CD1c-positive myeloid dendritic cell (primary cell): ENCODE measurements around the gene PCDH1.
A peak's percentile ranks its signal among the peaks of the same experiment; 100 is the strongest.
"Not testable (repeated sequence)": the region's sequence is repeated elsewhere in the genome, so short reads cannot be mapped to it uniquely, and the experiment has no call there.

ENCODE experiments used
- DNase-seq: peaks from one replicate; pipeline ENCODE4 v3.0.0-alpha.2; 2016; ENCODE audit errors: extremely low spot score

PCDH1 gene

DNA sequence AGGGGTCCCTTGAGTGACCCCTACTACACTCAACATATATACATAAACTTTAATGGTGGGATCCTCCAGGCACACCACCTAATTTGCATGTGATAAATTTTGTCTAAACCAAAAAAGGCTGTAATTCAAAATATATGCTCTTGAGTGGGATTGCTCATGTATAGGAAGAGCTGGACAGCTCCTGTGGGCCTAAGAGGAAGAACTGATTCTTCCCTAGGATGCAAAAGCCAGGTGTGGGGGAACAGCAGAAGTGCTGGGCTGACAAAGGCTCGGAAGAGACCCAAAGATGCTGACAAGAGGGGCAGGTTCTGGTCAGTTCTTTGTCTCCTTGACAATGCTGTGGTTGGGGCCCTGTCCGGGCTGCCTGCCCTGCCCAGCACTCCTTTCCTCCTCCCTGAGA is 43.9 kb downstream of the PCDH1 start:
- no peak for DNase-seq

DNA sequence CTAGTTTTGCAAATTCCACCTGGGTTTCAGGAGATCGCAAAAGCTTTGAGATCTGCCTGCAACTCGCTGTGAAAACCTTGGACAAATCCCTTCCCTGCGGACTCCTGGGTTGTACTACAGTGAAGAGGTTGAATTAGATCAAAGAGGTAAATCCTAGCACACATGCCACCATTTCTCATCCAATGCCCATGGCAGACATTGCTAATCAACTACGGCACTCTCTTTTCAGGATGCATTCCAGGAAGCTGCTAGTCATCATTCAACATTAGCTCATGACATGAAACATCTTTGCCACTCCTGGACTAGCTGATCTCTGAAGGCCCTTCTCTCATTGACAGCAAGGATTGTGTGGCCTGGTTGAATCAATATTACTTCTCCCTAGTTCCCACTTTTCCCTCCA is 46.1 kb downstream of the PCDH1 start:
- DNase-seq = no peak

GRCh38 chr5:141828162-141828561 is 50.0 kb downstream of the PCDH1 start:
- DNase-seq = no peak

- no peak for DNase-seq
Measured at GRCh38 chr5:141826674-141827073, 51.5 kb downstream of the PCDH1 start.

DNA sequence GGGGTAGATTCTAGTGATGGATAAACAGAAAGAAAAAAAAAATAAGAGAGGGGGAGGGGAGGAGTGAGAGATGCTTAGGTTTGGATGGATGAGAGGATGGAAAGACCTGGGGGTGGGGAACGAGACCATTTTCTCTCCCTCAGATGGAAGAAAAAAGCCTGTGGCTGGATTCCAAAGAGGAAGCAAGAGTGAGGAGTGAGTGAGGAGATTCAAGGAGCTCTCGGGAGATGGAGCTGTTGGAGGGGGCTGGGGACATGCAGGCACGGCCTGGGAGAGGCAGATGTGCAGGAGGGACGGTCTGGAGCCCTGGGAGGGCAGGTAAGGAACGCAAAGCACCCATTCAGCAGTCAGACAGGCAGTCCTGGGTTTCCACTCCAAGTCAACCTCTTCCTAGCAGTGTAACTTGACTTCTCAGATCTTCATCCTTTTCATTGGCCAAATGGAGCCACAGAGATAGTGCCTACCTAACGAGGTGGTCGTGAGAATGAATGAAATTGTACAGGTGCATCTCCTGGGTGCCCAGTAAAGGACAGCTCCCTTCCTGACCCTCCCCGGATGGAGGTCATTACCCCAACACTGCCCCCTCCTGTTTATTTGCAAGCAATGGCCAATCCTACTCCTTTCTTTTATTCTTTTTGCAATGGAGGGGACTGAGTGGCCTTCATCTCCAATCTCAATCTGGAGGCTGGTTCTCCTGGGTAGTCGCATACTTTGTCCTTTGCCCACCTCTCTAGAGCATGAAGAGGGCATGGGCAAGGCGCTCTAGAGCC is 52.2 kb downstream of the PCDH1 start:
- DNase-seq = peak; percentile 24

GRCh38 chr5:141825241-141825671 is 53.0 kb downstream of the PCDH1 start:
- DNase-seq = no peak

- no peak for DNase-seq
Measured at GRCh38 chr5:141824717-141825116, 53.5 kb downstream of the PCDH1 start.

DNA sequence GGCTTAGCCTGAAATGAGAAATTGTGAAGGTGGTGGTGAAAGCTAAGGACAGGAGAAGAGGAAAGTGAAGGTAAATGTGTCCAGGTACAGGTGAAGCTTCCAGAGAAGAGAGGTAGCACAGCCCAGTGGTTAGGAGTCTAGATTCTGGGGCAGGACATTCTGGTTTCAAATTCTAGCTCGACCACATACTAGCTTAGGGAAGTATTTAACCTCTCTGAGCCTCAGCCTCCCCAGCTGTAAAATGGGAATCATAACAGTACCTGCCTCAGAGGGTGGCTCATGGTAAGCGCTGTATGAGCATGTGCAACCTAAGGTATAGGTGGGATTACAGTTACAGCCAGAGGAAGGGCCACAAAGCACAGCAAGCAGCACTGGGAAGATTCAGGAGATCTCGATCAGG is 55.2 kb downstream of the PCDH1 start:
- DNase-seq = no peak

GRCh38 chr5:141822144-141822543 is 56.1 kb downstream of the PCDH1 start:
- no peak for DNase-seq

DNA sequence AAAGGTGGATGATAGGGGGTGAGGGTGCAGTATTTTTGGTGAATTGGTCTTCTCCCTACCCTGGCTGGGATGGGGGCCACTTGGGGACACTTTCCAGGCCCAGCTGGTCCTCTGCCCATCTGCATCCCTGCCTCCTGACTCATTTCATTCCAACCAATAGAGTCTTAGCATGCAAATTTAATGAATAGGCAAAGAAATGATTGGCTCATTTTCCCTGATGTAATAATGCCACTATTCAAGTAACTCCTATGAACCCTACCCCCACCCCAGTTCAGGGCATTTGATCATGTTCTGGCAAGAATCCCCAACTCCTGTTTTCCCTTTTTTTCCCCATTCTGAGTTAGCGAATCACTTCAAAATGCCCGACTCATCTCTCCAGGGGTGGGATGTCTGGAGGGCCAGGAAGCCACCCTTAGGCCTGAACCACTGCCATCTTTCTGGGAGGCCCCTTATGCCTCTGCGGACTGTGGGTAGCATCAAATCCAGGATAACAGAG is 56.7 kb downstream of the PCDH1 start:
- peak; percentile 22 for DNase-seq

DNA sequence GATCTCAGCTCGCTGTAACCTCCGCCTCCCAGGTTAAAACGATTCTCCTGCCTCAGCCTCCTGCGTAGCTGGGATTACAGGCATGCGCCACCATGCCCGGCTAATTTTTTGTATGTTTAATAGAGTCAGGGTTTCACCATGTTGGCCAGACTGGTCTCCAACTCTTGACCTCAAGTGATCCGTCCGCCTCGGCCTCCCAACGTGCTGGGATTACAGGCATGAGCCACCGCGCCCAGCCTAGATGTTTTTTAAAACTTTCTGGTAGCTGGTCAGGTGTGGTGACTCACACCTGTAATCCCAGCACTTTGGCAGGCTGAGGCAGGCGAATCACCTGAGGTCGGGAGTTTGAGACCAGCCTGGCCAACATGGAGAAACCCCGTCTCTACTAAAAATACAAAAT is 57.5 kb downstream of the PCDH1 start:
- not testable (repeated sequence) for DNase-seq

GRCh38 chr5:141817631-141818030 is 60.6 kb downstream of the PCDH1 start:
- no peak for DNase-seq

DNA sequence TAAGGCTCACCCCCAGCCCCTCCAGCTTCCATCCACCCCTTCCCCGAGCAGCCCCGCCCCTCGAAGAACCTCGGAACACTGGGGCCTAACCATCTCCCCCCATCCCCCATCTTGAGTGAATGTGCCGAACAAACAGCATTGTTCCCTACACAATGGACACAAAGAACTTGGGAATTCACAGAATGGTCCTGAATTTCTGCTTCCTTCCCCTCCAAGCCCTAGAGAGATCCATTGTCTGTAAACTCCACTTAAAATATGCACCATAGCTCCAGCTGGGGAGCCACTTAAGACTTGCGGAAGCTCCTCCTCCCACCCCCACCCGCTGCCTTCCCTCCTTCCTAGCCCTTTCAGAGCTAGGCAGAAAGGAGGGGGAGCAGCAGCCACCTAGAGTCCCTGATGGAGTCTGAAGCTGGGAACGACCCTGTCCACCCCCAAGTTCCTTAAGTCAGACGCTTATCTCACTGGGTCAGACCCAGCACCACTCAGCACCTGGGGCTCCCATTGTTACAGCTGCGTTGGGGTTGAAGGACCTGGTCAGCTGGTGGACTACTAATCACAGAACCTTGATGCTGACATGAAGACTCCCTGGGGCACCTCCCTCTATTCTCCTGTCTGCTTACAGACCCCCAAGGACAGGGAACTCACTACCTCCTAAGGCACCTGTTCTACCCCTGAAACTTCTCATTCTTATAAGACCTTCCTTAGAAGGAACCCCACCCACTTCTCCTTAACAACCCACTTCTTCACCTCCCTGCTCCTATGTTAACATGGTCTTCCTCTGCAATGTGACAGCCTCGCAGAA is 61.4 kb downstream of the PCDH1 start:
- no peak for DNase-seq

- DNase-seq = no peak
Measured at GRCh38 chr5:141815796-141816180, 62.4 kb downstream of the PCDH1 start.

- DNase-seq = no peak
Measured at GRCh38 chr5:141815051-141815795, 63.0 kb downstream of the PCDH1 start.

DNA sequence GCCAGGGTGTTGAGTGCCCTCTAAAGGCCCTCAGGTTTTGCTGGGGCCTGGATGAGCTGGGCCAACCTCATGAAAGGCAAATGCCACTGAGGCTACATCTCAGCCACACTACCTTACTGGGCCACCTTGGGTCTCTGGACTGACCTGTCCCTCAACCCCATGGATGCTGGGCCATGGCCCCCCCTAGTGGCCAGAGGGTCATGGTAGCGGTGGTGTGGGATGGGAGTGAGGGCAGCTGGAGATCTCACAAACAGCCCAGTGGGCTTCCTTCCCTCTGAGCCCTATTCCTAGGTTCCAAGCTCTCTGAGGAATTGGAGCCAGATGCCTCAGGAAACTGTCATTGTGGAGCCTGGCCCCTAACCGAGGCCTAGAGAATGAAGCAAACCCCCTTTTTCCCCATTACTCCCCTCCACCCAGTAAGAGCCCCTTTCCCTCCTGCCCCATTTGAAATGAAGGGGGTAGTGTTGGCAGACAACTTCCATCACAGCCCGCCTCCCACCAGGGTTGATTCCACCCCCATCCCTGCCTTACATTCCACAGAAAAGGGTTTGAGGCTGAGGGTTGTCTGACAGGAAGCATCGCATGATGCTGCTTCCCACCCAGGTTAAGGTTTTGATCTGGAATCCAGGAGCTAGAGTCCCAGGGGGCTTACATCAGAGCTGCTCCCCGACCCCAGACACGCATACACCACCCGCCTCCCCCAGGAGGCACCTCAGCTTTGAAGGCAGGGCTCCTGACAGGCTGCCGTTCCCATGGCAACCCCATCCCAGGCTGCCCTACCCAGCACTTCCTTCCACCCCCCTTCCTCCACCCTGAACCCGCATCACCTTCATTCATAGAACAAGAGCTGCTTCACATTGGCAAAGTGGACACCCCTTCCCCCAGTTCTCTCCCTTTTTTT is 63.9 kb downstream of the PCDH1 start:
- peak; percentile 52 for DNase-seq

- no peak for DNase-seq
Measured at GRCh38 chr5:141812512-141812911, 65.7 kb downstream of the PCDH1 start.

- DNase-seq = peak; percentile 20
Measured at GRCh38 chr5:141811287-141812155, 66.7 kb downstream of the PCDH1 start.

DNA sequence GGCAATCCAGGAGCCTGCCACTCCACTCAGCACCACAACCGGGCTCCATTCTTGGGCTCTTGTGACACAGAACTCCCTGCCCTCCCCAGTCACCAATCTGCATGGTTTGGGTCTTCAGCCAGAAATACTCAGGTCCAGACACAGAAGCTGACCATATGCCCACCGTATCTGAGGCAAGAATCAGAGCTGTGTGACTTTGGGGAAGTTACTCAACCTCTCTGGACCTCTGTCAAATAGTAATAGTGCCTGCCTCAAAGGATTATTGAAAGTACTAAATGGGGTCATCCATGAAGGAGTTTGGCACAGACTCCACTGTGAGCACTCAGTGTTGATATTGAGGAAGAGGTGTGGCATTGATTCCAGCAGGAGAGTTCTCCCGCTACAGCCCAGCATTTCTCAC is 67.5 kb downstream of the PCDH1 start:
- DNase-seq = no peak

DNA sequence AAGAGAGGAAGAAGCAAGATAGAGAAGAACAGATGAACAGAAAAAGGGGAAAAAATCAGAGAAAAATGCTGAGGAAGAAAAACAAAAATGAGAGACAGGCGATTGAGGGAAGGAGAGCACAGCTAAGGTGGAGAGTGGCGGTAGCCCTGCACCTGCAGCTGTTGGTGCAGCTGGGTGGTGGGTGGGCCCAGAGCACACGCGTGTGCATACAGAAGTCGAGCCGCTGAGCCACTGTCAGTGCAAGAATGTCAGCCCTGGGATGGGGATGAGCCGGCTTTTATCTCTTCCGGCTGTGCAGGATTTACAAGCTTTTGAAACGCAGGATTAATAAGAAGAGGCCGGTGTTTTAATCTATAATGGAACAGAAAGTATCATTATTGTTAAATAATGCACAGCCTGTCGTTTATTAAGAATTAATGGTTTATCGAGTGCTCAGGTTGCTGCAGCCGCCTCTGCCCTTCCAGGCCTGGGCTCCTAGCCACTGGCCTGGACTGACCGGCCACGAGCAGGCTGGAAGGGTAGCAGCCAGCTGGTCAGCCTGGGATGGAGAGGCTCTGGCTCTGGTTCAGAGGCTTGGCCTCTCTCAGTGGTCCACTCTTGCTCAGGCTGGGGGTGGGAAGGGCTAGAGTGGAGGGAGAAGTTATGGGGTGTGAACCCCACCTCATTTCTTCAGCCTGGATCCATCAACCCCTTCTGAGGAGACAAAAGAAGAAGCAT is 68.7 kb downstream of the PCDH1 start:
- no peak for DNase-seq
